WTC11 (cell line): ENCODE measurements around the gene SLC9B1. TPM values are rescaled to one million over a fixed set of nuclear protein-coding genes. Genes with fewer than 3 reads are reported as not detected.

ENCODE experiments used
- ATAC-seq: fragments of 200-7000 bp; cut with Tn5 transposase; 2 replicates; pipeline ENCODE4 v1.10.0; 2021; ENCODE audit warnings: mild to moderate bottlenecking, moderate library complexity
- CTCF ChIA-PET: fragments of 300-600 bp; sonication (Branson Sonifier 250); formaldehyde crosslinking; loops from one replicate; lab custom pipeline; 2021; ENCODE audit warnings: antibody characterized with exemption; lab: Charles Lee
- POLR2A ChIA-PET: fragments of 350-600 bp; sonication (Branson Sonifier 250); formaldehyde crosslinking; loops from one replicate; lab custom pipeline; 2021; ENCODE audit warnings: antibody characterized with exemption; lab: Charles Lee
- DNase-seq: peaks from one replicate; pipeline ENCODE4 v3.0.0; 2021; ENCODE audit warnings: low spot score
- H3K27ac Mint-ChIP-seq: 2 replicates; pipeline ENCODE4 v1.8.0; 2021; ENCODE audit warnings: mixed read lengths
- H3K27me3 Mint-ChIP-seq: 2 replicates; pipeline ENCODE4 v1.8.0; 2021; ENCODE audit warnings: low read depth, mild to moderate bottlenecking, moderate library complexity, mixed read lengths
- H3K36me3 Mint-ChIP-seq: 2 replicates; pipeline ENCODE4 v1.8.0; 2021; ENCODE audit warnings: mixed read lengths
- H3K4me1 Mint-ChIP-seq: 2 replicates; pipeline ENCODE4 v1.8.0; 2022; ENCODE audit warnings: mixed read lengths
- H3K4me3 Mint-ChIP-seq: 2 replicates; pipeline ENCODE4 v1.8.0; 2021; ENCODE audit warnings: mild to moderate bottlenecking, moderate library complexity, mixed read lengths
- H3K9me3 Mint-ChIP-seq: 2 replicates; pipeline ENCODE4 v1.8.0; 2021; ENCODE audit warnings: mixed read lengths
- CDX4 ChIP-seq: fragments of 250-450 bp; sonication (Bioruptor Pico); IDR thresholded peaks from 2 replicates; pipeline ENCODE4 v1.9.0; 2021; ENCODE audit warnings: moderate library complexity, mild to moderate bottlenecking, inconsistent platforms, borderline replicate concordance
- CTCF ChIP-seq: fragments of 200-600 bp; IDR thresholded peaks from 2 replicates; pipeline ENCODE4 v1.8.0; 2022; ENCODE audit warnings: antibody characterized with exemption
- E2F4 ChIP-seq: sonication (generic); formaldehyde crosslinking; IDR thresholded peaks from 2 replicates; pipeline ENCODE4 v1.8.1; 2022; ENCODE audit warnings: low read depth, mild to moderate bottlenecking, moderate library complexity, missing genetic modification reagents, borderline replicate concordance
- ERG ChIP-seq: fragments of 250-450 bp; sonication (Bioruptor Pico); IDR thresholded peaks from 2 replicates; pipeline ENCODE4 v1.8.0; 2021; ENCODE audit warnings: mild to moderate bottlenecking
- FOXP1 ChIP-seq: sonication (generic); formaldehyde crosslinking; IDR thresholded peaks from 2 replicates; pipeline ENCODE4 v1.8.0; 2022; ENCODE audit warnings: missing genetic modification reagents, mild to moderate bottlenecking, moderate library complexity, borderline replicate concordance
- GABPB1 ChIP-seq: sonication (generic); formaldehyde crosslinking; IDR thresholded peaks from 2 replicates; pipeline ENCODE4 v1.8.1; 2023; ENCODE audit warnings: mild to moderate bottlenecking, missing genetic modification reagents
- GRHL2 ChIP-seq: fragments of 250-450 bp; sonication (Bioruptor Pico); IDR thresholded peaks from 2 replicates; pipeline ENCODE4 v1.8.0; 2022; ENCODE audit warnings: mild to moderate bottlenecking, moderate library complexity; ENCODE audit not compliant: insufficient replicate concordance, severe bottlenecking
- KAT7 ChIP-seq: sonication (generic); formaldehyde crosslinking; IDR thresholded peaks from 2 replicates; pipeline ENCODE4 v1.8.1; 2023; ENCODE audit warnings: missing genetic modification reagents, mild to moderate bottlenecking, borderline replicate concordance
- MLX ChIP-seq: sonication (generic); formaldehyde crosslinking; IDR thresholded peaks from 2 replicates; pipeline ENCODE4 v1.8.1; 2023; ENCODE audit warnings: mild to moderate bottlenecking, missing genetic modification reagents, moderate library complexity
- MXD4 ChIP-seq: fragments of 250-450 bp; sonication (Bioruptor Pico); IDR thresholded peaks from 2 replicates; pipeline ENCODE4 v1.8.0; 2021; ENCODE audit warnings: mild to moderate bottlenecking, moderate library complexity, borderline replicate concordance
- NFE2L1 ChIP-seq: sonication (generic); formaldehyde crosslinking; IDR thresholded peaks from 2 replicates; pipeline ENCODE4 v1.8.1; 2023; ENCODE audit warnings: missing genetic modification reagents
- NFYB ChIP-seq: sonication (generic); formaldehyde crosslinking; conservative IDR thresholded peaks from 2 replicates; pipeline ENCODE4 v1.8.0; 2022; ENCODE audit warnings: low read depth, missing genetic modification reagents
- NR2C2 ChIP-seq: sonication (generic); formaldehyde crosslinking; IDR thresholded peaks from 2 replicates; pipeline ENCODE4 v1.8.0; 2022; ENCODE audit warnings: mild to moderate bottlenecking, missing genetic modification reagents
- OVOL2 ChIP-seq: fragments of 250-450 bp; sonication (Bioruptor Pico); IDR thresholded peaks from 2 replicates; pipeline ENCODE4 v1.9.0; 2021; ENCODE audit warnings: mild to moderate bottlenecking, borderline replicate concordance
- SOX15 ChIP-seq: fragments of 250-450 bp; sonication (Bioruptor Pico); IDR thresholded peaks from 2 replicates; pipeline ENCODE4 v1.9.0; 2021; ENCODE audit warnings: mild to moderate bottlenecking
- TCF7 ChIP-seq: sonication (generic); formaldehyde crosslinking; IDR thresholded peaks from 2 replicates; pipeline ENCODE4 v1.8.0; 2022; ENCODE audit warnings: mild to moderate bottlenecking, low read depth, missing genetic modification reagents, moderate library complexity
- TEAD4 ChIP-seq: sonication (generic); formaldehyde crosslinking; IDR thresholded peaks from 2 replicates; pipeline ENCODE4 v1.8.0; 2022; ENCODE audit warnings: mild to moderate bottlenecking, missing genetic modification reagents
- TP53 ChIP-seq: sonication (generic); formaldehyde crosslinking; IDR thresholded peaks from 2 replicates; pipeline ENCODE4 v1.8.1; 2023; ENCODE audit warnings: mild to moderate bottlenecking, missing genetic modification reagents
- ZBTB21 ChIP-seq: sonication (generic); formaldehyde crosslinking; IDR thresholded peaks from 2 replicates; pipeline ENCODE4 v1.8.1; 2023; ENCODE audit warnings: mild to moderate bottlenecking, missing genetic modification reagents, borderline replicate concordance
- ZNF281 ChIP-seq: sonication (generic); formaldehyde crosslinking; IDR thresholded peaks from 2 replicates; pipeline ENCODE4 v1.8.0; 2023; ENCODE audit warnings: mild to moderate bottlenecking, missing genetic modification reagents
- ZNF396 ChIP-seq: fragments of 250-450 bp; sonication (Bioruptor Pico); IDR thresholded peaks from 2 replicates; pipeline ENCODE4 v1.8.0; 2021; ENCODE audit warnings: mild to moderate bottlenecking, moderate library complexity, borderline replicate concordance
- total RNA-seq: library from RNA; stranded (reverse); gene quantifications from 3 replicates; pipeline ENCODE4 v1.2.3, GENCODE V29; 2021

SLC9B1 gene
- total RNA-seq, 1 experiment from 2014 or later, result 0.59 TPM

- peak; percentile 70; the same call in 1 of the 2 replicates for TF ChIP-seq NFE2L1 (CRISPR knock-in tag)
- TF ChIP-seq ZNF396 (CRISPR knock-in tag), result no peak
- no peak for TF ChIP-seq NFYB
- TF ChIP-seq KAT7, result no peak
- no peak for TF ChIP-seq CTCF
- no peak for TF ChIP-seq OVOL2
- no peak for TF ChIP-seq E2F4 (CRISPR knock-in tag)
- no peak for TF ChIP-seq ERG (CRISPR knock-in tag)
- TF ChIP-seq TEAD4, result no peak
- TF ChIP-seq CDX4 (CRISPR knock-in tag), result no peak
- TF ChIP-seq TP53 (CRISPR knock-in tag), result no peak
- peak; percentile 39; the same call in 1 of the 2 replicates for TF ChIP-seq NR2C2 (CRISPR knock-in tag)
- peak; percentile 90; the same call in 1 of the 2 replicates for TF ChIP-seq FOXP1 (CRISPR knock-in tag)
- no peak for TF ChIP-seq TCF7 (CRISPR knock-in tag)
- TF ChIP-seq MLX, result no peak
- TF ChIP-seq ZNF281 (CRISPR knock-in tag), result 0 out of 2 replicates have a peak, but pooled peaks have one; percentile 54
Observed at GRCh38 chr4:103019308-103020124, at the start of gene SLC9B1 (continued).

GRCh38 chr4:103067841-103068547 lies 48.5 kb upstream of the SLC9B1 start:
- DNase-seq (no peak), ATAC-seq (no peak)
- no peaks in the 10 kb centered on the region; the same call in 1 of the 2 replicates for H3K27me3 Mint-ChIP-seq
- no peaks in the 10 kb centered on the region for H3K9me3 Mint-ChIP-seq
- H3K4me1 Mint-ChIP-seq, result peaks cover 11% of the 10 kb centered on the region
- POLR2A ChIA-PET, result no interaction called here
- CTCF ChIA-PET, result no interaction called here
- no peak overlapping the region for H3K4me3 Mint-ChIP-seq
- H3K27ac Mint-ChIP-seq, result no peak overlapping the region
- TF ChIP-seq GRHL2 (CRISPR knock-in tag) (no peak), GABPB1 (CRISPR knock-in tag) (no peak), ZBTB21 (CRISPR knock-in tag) (no peak), MXD4 (CRISPR knock-in tag) (no peak), SOX15 (CRISPR knock-in tag) (no peak)
- H3K36me3 Mint-ChIP-seq, result no peaks in the 10 kb centered on the region
